ENCODE data around the gene OBSL1. TPM values are rescaled to one million over a fixed set of nuclear protein-coding genes. Genes with fewer than 3 reads are reported as not detected.

OBSL1 gene
- total RNA-seq, 1 donor from 2014 or later = 208 TPM

- Histone ChIP-seq H3K27ac (replicated peaks) (no peak overlapping the region), H3K27me3 (ENCODE audit: low read depth) (peaks cover 28% of the 10 kb centered on the region), H3K36me3 (no peaks in the 10 kb centered on the region), H3K4me3 (no peak overlapping the region), H3K4me1 (peaks cover 4% of the 10 kb centered on the region), H3K9me3 (replicated peaks) (no peaks in the 10 kb centered on the region)
- TF ChIP-seq, protein P1, sequence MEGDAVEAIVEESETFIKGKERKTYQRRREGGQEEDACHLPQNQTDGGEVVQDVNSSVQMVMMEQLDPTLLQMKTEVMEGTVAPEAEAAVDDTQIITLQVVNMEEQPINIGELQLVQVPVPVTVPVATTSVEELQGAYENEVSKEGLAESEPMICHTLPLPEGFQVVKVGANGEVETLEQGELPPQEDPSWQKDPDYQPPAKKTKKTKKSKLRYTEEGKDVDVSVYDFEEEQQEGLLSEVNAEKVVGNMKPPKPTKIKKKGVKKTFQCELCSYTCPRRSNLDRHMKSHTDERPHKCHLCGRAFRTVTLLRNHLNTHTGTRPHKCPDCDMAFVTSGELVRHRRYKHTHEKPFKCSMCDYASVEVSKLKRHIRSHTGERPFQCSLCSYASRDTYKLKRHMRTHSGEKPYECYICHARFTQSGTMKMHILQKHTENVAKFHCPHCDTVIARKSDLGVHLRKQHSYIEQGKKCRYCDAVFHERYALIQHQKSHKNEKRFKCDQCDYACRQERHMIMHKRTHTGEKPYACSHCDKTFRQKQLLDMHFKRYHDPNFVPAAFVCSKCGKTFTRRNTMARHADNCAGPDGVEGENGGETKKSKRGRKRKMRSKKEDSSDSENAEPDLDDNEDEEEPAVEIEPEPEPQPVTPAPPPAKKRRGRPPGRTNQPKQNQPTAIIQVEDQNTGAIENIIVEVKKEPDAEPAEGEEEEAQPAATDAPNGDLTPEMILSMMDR (IDR thresholded peaks at IDR 0.05; ENCODE audit: borderline replicate concordance) = no peak
- no peak for DNase-seq
- intact Hi-C loops (cut with micrococcal nuclease) = no loop called here
Observed at GRCh38 chr2:219578811-219579613, 7.7 kb upstream of the OBSL1 start.

GRCh38 chr2:219576505-219577388 is 5.4 kb upstream of the OBSL1 start:
- intact Hi-C loops (cut with micrococcal nuclease) = no loop called here
- H3K36me3 ChIP-seq = no peaks in the 10 kb centered on the region
- H3K9me3 ChIP-seq (replicated peaks) = no peaks in the 10 kb centered on the region
- DNase-seq = no peak
- peaks cover 9% of the 10 kb centered on the region for H3K4me1 ChIP-seq
- no peak overlapping the region for H3K4me3 ChIP-seq
- H3K27ac ChIP-seq (replicated peaks) = no peak overlapping the region
- peaks cover 40% of the 10 kb centered on the region for H3K27me3 ChIP-seq (ENCODE audit: low read depth)
- TF ChIP-seq, protein P1 (IDR thresholded peaks at IDR 0.05; ENCODE audit: borderline replicate concordance) = no peak

- intact Hi-C loops (cut with micrococcal nuclease) = no loop called here
- Histone ChIP-seq H3K4me3 (no peak overlapping the region), H3K9me3 (replicated peaks) (no peaks in the 10 kb centered on the region), H3K27me3 (ENCODE audit: low read depth) (peaks cover 42% of the 10 kb centered on the region), H3K4me1 (peaks cover 18% of the 10 kb centered on the region), H3K27ac (replicated peaks) (no peak overlapping the region), H3K36me3 (no peaks in the 10 kb centered on the region)
- TF ChIP-seq, protein P1 (IDR thresholded peaks at IDR 0.05; ENCODE audit: borderline replicate concordance) = no peak
- no peak for DNase-seq
Observed at GRCh38 chr2:219575566-219576504, 4.5 kb upstream of the OBSL1 start.

DNA sequence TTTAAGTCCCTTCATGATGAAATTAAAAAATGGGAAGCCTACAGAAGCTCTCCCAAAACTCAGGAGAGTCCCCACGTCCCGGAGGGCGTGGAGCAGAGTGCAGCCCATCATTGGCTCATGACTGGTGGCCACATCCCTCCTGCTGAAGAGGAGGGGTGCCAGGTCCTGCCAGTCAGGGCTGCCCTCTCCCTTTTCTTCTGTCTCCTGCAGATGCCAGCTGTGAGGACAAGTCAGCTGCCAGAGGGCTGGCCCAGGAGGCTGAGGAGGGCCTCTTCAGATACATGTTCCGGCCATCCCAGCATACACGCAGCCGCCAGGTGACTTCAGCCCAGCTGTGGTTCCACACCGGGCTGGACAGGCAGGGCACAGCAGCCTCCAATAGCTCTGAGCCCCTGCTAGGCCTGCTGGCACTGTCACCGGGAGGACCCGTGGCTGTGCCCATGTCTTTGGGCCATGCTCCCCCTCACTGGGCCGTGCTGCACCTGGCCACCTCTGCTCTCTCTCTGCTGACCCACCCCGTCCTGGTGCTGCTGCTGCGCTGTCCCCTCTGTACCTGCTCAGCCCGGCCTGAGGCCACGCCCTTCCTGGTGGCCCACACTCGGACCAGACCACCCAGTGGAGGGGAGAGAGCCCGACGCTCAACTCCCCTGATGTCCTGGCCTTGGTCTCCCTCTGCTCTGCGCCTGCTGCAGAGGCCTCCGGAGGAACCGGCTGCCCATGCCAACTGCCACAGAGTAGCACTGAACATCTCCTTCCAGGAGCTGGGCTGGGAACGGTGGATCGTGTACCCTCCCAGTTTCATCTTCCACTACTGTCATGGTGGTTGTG is 3.4 kb upstream of the OBSL1 start:
- no peak overlapping the region for H3K4me3 ChIP-seq
- TF ChIP-seq, protein P1 (IDR thresholded peaks at IDR 0.05; ENCODE audit: borderline replicate concordance) = no peak
- H3K4me1 ChIP-seq = peaks cover 28% of the 10 kb centered on the region
- DNase-seq = no peak
- intact Hi-C loops (cut with micrococcal nuclease) = no loop called here
- peaks cover 52% of the 10 kb centered on the region for H3K27me3 ChIP-seq (ENCODE audit: low read depth)
- no peak overlapping the region for H3K27ac ChIP-seq (replicated peaks)
- H3K36me3 ChIP-seq = no peaks in the 10 kb centered on the region
- H3K9me3 ChIP-seq (replicated peaks) = no peaks in the 10 kb centered on the region
